GM12864 (cell line): ENCODE data around the gene SULT2B1.

Experiments
- DNase-seq: peaks from one replicate; pipeline ENCODE4 v3.0.0-alpha.2; 2011; ENCODE audit warnings: low read depth
- H3K4me3 ChIP-seq: 2 replicates; pipeline ENCODE4 v1.5.1; 2011; ENCODE audit warnings: mild to moderate bottlenecking, low read depth, low read length, control low read depth
- TF ChIP-seq, protein P1 (sequence below): IDR thresholded peaks from 2 replicates; pipeline ENCODE4 v1.5.1; 2011; ENCODE audit warnings: low read depth, mild to moderate bottlenecking, moderate library complexity, low read length, control low read depth, inconsistent platforms; ENCODE audit errors: missing control alignments

The SULT2B1 gene

DNA sequence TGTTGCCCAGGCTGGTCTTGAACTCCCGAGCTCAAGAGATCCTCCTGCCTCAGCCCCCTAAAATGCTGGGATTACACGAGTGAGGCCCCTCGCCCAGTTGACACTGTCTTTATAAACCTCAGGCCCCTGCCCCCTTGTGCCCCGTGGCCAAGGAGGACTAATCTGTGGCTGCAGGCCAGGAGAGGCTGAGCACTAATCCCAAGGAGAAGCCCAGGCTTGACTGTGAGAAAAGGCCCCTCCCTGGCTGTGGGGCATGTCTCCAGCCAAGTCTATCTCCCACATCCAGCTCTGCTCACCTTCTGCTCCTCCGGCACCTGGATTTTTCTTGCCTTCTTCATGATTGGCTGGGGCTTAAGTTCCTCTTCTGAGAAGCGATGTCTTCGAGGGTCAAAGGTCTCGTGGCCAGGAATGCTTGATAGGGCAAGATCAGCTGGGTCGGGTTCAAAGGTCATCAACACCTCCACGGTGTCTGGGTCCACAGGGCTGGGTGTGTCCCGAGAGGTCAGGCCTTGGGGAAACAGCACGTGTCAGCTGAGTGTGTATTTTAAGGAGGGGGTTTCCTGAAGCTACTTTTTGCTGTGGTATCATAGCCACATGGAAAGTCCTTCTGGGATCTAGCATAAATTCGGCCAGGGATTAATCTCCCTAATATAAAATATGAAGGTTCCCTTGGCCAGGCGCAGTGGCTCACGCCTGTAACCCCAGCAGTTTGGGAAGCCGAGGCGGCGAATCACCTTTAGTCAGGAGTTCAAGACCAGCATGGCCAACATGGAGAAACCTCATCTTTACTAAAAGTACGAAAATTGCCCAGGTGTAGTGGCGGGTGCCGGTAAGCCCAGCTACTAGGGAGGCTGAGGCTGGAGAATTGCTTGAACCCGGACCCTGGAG, 81.4 kb downstream of the SULT2B1 start:
- no peak for DNase-seq

DNA sequence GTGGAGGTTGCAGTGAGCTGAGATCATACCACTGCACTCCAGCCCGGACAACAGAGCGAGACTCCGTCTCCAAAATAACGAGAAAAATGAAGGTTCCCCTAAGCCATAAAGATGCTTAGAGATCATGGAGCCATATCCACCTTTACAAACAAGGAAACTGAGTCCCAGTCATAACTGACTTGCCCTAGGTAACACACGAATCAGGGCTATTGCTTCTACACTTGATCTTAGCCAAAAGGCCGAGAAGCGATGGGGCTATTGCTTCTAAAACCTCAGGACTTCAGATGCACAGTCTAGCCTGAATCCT, 82.0 kb downstream of the SULT2B1 start:
- TF ChIP-seq, protein P1, sequence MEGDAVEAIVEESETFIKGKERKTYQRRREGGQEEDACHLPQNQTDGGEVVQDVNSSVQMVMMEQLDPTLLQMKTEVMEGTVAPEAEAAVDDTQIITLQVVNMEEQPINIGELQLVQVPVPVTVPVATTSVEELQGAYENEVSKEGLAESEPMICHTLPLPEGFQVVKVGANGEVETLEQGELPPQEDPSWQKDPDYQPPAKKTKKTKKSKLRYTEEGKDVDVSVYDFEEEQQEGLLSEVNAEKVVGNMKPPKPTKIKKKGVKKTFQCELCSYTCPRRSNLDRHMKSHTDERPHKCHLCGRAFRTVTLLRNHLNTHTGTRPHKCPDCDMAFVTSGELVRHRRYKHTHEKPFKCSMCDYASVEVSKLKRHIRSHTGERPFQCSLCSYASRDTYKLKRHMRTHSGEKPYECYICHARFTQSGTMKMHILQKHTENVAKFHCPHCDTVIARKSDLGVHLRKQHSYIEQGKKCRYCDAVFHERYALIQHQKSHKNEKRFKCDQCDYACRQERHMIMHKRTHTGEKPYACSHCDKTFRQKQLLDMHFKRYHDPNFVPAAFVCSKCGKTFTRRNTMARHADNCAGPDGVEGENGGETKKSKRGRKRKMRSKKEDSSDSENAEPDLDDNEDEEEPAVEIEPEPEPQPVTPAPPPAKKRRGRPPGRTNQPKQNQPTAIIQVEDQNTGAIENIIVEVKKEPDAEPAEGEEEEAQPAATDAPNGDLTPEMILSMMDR: no peak
- peak overlapping the region; percentile 50 for H3K4me3 ChIP-seq
- no peak for DNase-seq

More for the DNA sequence above, 81.4 kb downstream of the SULT2B1 start:
- H3K4me3 ChIP-seq: no peak overlapping the region
- TF ChIP-seq, protein P1: no peak

DNA sequence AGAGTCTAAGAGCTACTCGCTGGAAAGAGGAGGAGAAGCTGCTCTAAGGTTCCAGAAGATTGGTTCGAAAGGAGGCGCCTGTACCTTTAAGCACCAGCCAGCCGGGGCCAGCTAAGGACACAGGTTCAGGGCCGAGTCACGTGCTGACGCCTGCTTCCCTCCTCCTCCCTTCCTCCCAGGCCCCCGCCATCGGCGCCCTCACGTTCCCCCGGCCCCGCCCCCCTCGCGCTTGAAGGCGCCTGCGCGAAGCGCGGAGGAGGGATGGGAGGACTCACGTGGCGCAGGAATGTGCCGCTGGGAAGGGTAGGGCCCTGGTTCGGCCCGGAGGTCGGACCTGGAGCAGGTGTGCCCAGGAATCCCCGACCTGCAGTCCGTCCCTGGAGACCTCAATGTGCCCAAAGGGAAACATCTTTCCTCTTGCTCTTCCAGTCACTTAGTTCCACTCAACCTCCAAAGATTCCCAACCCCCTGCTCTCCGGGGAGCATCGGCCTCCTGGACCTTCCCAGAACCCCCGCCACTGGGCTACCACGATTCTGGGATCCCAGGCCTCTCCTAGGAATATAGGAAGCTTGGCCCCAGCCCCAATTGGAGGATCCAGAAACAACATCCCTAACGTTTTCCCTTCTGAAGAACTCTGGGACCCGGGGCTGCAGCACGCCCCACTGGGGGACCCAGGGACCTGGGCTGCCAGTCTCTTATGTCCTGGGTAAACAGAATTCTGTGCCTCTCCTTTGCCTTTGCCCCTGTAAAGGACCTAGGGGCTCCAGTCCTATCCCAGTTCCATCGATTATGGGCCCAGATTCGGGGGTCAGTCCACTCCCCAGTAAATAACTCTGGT, 82.7 kb downstream of the SULT2B1 start:
- DNase-seq: peak; percentile 92
- H3K4me3 ChIP-seq: peak overlapping the region; percentile 50
- TF ChIP-seq, protein P1: no peak

DNA sequence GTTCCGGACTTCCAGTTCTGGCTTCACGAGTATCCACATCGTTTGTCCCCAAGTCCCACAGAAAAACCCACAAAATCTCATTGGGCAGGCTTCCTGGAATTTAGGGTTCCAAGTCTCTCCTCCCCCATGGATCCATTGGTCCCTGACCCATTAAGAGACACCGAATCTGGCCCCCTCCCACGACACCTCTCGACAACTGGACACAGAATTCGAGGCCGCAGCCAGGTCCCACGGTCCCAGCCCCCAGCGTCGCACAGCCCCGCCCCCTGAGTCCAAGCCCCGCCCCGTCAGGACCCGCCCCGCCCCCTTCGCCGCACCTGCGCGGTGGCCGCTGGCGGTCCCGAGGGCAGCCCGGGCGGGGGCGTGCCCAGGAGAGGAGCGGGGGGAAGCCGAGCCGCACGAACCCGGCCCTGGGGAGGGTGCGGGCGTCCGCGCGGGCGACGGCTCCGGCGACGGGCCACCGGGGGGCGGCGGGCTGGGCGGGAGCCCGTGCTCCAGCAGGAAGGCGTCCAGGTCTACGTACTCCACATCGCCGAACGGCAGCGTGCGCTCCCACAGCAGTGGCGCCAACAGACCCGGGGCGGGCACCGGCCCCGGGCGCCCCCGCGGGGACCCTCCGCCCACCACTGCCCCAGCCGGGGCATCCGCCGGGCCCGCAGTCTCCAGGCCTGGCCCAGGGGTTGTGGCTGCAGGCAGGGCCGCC, 83.4 kb downstream of the SULT2B1 start:
- TF ChIP-seq, protein P1: no peak
- H3K4me3 ChIP-seq: peak overlapping the region; percentile 64
- no peak for DNase-seq

DNA sequence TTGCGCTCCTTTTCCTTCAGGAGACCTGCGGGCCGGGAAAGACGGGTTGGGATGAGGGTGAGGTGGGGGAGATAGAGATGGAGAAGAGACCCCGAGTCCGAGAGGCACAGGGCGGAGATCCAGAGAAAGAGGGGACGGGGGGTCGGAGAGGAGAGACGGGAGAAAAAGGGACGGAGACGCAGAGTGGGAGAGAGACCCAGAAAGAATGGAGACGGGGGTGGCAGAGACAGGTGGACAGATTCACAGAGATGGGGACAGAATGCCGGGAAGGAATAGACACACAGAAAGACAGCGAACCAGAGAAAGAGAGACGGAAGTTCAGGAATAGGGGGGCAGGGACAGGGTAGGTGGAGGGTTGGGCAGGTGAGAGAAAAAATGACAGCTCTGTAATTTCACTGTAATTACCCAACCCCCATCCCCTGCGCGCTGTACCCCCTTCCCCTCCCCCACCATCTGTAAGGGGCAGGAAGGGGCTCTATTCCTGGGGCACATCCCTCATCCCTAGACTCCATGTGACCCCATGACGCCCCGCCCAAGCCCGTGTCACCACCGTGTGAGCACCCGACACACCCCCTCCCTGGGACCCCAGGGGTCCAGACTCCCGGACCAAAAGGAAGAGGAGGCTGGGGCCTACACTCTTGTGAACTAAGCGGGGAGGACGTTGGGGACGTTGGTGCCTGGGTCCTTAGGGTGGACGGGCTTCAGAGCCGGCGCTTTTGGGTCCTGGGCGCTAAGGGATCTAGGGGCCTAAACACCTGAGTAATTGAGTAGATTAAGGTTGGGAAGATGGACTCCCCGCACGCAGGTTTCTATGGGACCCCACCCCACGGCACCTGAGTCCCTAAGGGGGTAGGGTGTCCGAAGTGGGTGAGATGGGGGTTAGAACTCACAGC, 84.2 kb downstream of the SULT2B1 start:
- H3K4me3 ChIP-seq: peak overlapping the region; percentile 64
- TF ChIP-seq, protein P1: no peak
- no peak for DNase-seq

DNA sequence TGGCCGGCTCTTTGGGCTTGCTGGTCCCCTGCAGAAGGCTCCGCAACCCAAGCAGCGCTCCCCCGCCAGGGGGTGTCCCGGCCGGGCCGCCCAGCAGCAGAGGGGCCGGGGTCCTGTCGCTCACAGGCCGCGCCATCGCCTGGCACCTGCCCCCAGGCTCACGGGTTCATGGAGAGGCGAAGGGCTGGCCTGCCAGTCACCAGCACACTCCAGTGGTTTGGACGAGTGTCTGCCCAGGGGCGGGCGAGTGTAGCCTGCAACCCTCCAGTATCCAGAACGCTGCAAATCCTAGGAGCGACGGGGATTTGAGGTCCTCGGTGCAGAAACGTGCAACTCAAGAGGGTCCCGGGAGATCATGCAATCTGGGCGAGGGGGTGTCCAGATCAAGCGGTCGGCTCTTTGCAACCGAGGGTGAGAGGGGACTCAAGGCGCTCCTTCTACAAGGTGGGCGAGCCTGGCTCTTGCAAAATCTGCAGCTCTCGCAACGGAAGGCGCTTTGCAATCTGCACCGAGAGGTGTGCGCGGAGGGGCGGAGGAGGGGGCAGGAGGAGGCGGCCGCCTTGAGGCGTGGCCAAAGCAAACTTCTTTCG, 85.0 kb downstream of the SULT2B1 start, which contains the start of gene DBP:
DBP (minus strand) TSS at position 521 of the 590 bp plus-strand sequence; CDS start at position 136, 385 bp downstream.
- DNase-seq: no peak
- TF ChIP-seq, protein P1: peak; percentile 29
- peak within 1 kb of the TSS; percentile 64 for H3K4me3 ChIP-seq
